ENCODE measurements around the gene SBK3. TPM values are rescaled to one million over a fixed set of nuclear protein-coding genes. Genes with fewer than 3 reads are reported as not detected.

SBK3 gene
- polyA plus RNA-seq, 1 donor (not counting 4 experiments of a cell fraction or from before 2014, with no cell fraction given): not detected

GRCh38 chr19:55540619-55541018 lies 4.7 kb downstream of the SBK3 start:
- no peak for DNase-seq (ENCODE audit: low read depth, low spot score)
- TF ChIP-seq, protein P1, sequence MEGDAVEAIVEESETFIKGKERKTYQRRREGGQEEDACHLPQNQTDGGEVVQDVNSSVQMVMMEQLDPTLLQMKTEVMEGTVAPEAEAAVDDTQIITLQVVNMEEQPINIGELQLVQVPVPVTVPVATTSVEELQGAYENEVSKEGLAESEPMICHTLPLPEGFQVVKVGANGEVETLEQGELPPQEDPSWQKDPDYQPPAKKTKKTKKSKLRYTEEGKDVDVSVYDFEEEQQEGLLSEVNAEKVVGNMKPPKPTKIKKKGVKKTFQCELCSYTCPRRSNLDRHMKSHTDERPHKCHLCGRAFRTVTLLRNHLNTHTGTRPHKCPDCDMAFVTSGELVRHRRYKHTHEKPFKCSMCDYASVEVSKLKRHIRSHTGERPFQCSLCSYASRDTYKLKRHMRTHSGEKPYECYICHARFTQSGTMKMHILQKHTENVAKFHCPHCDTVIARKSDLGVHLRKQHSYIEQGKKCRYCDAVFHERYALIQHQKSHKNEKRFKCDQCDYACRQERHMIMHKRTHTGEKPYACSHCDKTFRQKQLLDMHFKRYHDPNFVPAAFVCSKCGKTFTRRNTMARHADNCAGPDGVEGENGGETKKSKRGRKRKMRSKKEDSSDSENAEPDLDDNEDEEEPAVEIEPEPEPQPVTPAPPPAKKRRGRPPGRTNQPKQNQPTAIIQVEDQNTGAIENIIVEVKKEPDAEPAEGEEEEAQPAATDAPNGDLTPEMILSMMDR (optimal IDR thresholded peaks at IDR 0.05 in 1 of 3, IDR thresholded peaks at IDR 0.05 in 1 of 3, conservative IDR thresholded peaks at IDR 0.05 in 1 of 3; ENCODE audit: extremely low read depth in 1 of 3, insufficient read depth in 2 of 3, low read length in 3 of 3): no peak
- no peak for TF ChIP-seq EZH2 (IDR thresholded peaks at IDR 0.05; ENCODE audit: low read length)
- Histone ChIP-seq H3K27me3 (ENCODE audit: control insufficient read depth, extremely low read depth, insufficient read depth, low read length) (no peaks in the 10 kb centered on the region), H3K4me2 (ENCODE audit: control insufficient read depth, extremely low read depth, insufficient read depth, low read depth, low read length) (no peak overlapping the region), H3K9ac (ENCODE audit: control insufficient read depth, extremely low read depth, insufficient read depth, low read length) (no peak overlapping the region), H3K4me3 (ENCODE audit: control insufficient read depth in 2 of 3, extremely low read depth in 1 of 3, insufficient read depth in 2 of 3, low read depth in 1 of 3, low read length in 3 of 3) (no peak overlapping the region), H3K79me2 (ENCODE audit: control insufficient read depth, insufficient read depth, low read length) (no peaks in the 10 kb centered on the region), H2AFZ (ENCODE audit: control insufficient read depth, low read length) (no peak overlapping the region), H3K36me3 (ENCODE audit: control insufficient read depth in 2 of 2, extremely low read depth in 1 of 2, insufficient read depth in 2 of 2, low read length in 2 of 2) (no peaks in the 10 kb centered on the region), H3K27ac (ENCODE audit: control insufficient read depth, insufficient read depth, low read length) (no peak overlapping the region), H3K9me1 (ENCODE audit: control insufficient read depth, extremely low read depth, insufficient read depth, low read length) (no peaks in the 10 kb centered on the region), H3K4me1 (ENCODE audit: control insufficient read depth, extremely low read depth, insufficient read depth, low read length) (no peaks in the 10 kb centered on the region), H3K9me3 (ENCODE audit: control insufficient read depth, low read depth, low read length) (no peaks in the 10 kb centered on the region), H4K20me1 (ENCODE audit: control insufficient read depth, extremely low read depth, insufficient read depth, low read length) (no peaks in the 10 kb centered on the region)
- dilution Hi-C loops (cut with MboI; ENCODE audit: extremely low pct_ligation_motif_present, low sequenced_read_pairs): no loop called here
- no peak for FAIRE-seq

GRCh38 chr19:55539090-55539984 lies 6.0 kb downstream of the SBK3 start:
- H3K36me3 ChIP-seq (ENCODE audit: control insufficient read depth in 2 of 2, extremely low read depth in 1 of 2, insufficient read depth in 2 of 2, low read length in 2 of 2): no peaks in the 10 kb centered on the region
- no peak for TF ChIP-seq EZH2 (IDR thresholded peaks at IDR 0.05; ENCODE audit: low read length)
- TF ChIP-seq, protein P1 (optimal IDR thresholded peaks at IDR 0.05 in 1 of 3, IDR thresholded peaks at IDR 0.05 in 1 of 3, conservative IDR thresholded peaks at IDR 0.05 in 1 of 3; ENCODE audit: extremely low read depth in 1 of 3, insufficient read depth in 2 of 3, low read length in 3 of 3): no peak
- no peaks in the 10 kb centered on the region for H3K9me1 ChIP-seq (ENCODE audit: control insufficient read depth, extremely low read depth, insufficient read depth, low read length)
- FAIRE-seq: no peak
- DNase-seq (ENCODE audit: low read depth, low spot score): no peak
- H3K27ac ChIP-seq (ENCODE audit: control insufficient read depth, insufficient read depth, low read length): no peak overlapping the region
- no peaks in the 10 kb centered on the region for H4K20me1 ChIP-seq (ENCODE audit: control insufficient read depth, extremely low read depth, insufficient read depth, low read length)
- no peaks in the 10 kb centered on the region for H3K79me2 ChIP-seq (ENCODE audit: control insufficient read depth, insufficient read depth, low read length)
- dilution Hi-C loops (cut with MboI; ENCODE audit: extremely low pct_ligation_motif_present, low sequenced_read_pairs): no loop called here
- H3K9ac ChIP-seq (ENCODE audit: control insufficient read depth, extremely low read depth, insufficient read depth, low read length): no peak overlapping the region
- no peak overlapping the region for H3K4me3 ChIP-seq (ENCODE audit: control insufficient read depth in 2 of 3, extremely low read depth in 1 of 3, insufficient read depth in 2 of 3, low read depth in 1 of 3, low read length in 3 of 3)
- no peak overlapping the region for H3K4me2 ChIP-seq (ENCODE audit: control insufficient read depth, extremely low read depth, insufficient read depth, low read depth, low read length)
- H3K9me3 ChIP-seq (ENCODE audit: control insufficient read depth, low read depth, low read length): no peaks in the 10 kb centered on the region
- H3K4me1 ChIP-seq (ENCODE audit: control insufficient read depth, extremely low read depth, insufficient read depth, low read length): no peaks in the 10 kb centered on the region
- H3K27me3 ChIP-seq (ENCODE audit: control insufficient read depth, extremely low read depth, insufficient read depth, low read length): no peaks in the 10 kb centered on the region
- H2AFZ ChIP-seq (ENCODE audit: control insufficient read depth, low read length): no peak overlapping the region

Measured in keratinocyte (primary cell).